DND-41 (cell line): ENCODE measurements around the gene PACRG.

ENCODE experiments used
- CTCF ChIP-seq: IDR thresholded peaks from 2 replicates; pipeline ENCODE4 v1.5.1; 2012; ENCODE audit warnings: borderline replicate concordance, low read length, moderate library complexity, mild to moderate bottlenecking; ENCODE audit not compliant: poor library complexity, severe bottlenecking; ENCODE audit errors: extremely low read depth
- EZH2 ChIP-seq: IDR thresholded peaks from 3 replicates; pipeline ENCODE4 v1.6.1; 2012; ENCODE audit warnings: borderline replicate concordance, low read depth, mild to moderate bottlenecking, moderate library complexity, low read length, inconsistent platforms; ENCODE audit not compliant: severe bottlenecking

DNA sequence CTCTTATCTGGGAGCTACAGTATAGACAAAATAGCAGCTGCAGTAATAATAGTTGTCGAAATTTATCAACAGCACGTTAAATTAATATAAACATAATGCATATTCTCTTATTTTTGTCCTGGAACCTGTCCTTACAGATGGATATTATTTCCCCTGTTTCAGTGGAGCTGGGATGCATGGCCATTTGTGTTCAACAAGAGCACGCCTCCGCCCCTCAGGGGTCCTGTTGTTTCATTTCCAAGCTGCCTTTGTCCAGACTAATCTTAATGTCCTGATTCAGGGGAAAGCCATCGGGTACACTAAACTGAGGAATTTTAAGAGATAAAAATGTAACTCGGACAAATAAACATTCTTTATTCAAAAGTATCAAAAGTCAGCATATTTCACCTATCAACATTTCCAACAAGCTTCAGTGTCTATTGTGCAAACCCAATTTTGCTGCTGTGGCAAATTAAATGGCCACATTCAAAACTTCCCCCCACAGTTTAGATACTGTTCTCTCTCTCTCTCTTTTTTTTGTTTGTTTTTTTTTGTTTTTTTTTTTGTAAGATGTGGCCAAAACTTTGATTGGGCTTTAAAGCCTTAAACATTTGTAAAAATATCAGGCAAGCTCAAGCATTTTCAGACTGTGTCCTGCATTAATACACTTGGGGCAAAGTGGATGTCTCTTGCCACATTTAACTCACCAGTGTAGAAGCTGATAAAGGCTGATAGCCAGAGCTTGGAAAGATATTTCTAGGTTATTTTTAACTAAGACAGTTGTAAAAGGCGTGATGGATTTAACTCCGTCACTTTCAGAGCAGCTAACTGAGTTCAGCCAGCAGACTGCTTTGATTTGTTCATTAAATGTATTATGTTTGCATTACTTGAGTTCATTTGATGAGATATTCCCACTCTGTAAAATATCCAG, 574.2 kb downstream of the PACRG start:
- TF ChIP-seq CTCF (no peak), EZH2 (no peak)
